GM18508 (cell line): ENCODE results near the gene MYO7B.

Experiments
- ATAC-seq: cut with Tn5 transposase; IDR thresholded peaks from one replicate; pipeline ENCODE4 v1.9.1; 2021; ENCODE audit warnings: moderate number of reproducible peaks; ENCODE audit not compliant: insufficient read depth, unreplicated experiment

Gene MYO7B

GRCh38 chr2:127604986-127605385, 69.5 kb downstream of the MYO7B start:
- ATAC-seq = no peak

DNA sequence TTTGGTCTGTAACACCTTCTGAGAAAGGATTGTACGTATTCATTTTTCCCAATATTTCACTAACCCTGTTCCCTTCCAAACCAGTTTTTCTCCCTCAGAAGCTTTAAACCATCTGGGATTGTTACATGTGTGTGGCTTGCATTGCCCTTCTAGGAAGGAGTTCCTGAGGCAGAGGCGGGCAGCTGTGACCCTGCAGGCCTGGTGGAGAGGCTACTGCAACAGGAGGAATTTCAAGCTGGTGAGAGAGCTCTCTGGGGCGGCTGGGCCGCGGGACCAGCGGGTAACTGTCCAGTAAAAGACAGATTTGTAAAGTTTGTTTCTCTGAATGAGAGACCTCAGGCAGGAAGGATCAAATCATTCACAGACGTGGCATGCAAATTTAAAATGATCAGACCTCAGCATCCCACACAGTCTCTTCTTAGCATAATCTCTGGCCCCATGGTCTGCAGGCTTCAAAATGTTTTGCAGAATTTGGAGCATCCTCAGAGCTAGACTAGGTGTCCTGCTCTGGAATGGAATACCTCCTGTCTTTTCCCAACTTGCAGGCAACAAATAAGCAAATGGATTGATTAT, 70.3 kb downstream of the MYO7B start:
- ATAC-seq = no peak

DNA sequence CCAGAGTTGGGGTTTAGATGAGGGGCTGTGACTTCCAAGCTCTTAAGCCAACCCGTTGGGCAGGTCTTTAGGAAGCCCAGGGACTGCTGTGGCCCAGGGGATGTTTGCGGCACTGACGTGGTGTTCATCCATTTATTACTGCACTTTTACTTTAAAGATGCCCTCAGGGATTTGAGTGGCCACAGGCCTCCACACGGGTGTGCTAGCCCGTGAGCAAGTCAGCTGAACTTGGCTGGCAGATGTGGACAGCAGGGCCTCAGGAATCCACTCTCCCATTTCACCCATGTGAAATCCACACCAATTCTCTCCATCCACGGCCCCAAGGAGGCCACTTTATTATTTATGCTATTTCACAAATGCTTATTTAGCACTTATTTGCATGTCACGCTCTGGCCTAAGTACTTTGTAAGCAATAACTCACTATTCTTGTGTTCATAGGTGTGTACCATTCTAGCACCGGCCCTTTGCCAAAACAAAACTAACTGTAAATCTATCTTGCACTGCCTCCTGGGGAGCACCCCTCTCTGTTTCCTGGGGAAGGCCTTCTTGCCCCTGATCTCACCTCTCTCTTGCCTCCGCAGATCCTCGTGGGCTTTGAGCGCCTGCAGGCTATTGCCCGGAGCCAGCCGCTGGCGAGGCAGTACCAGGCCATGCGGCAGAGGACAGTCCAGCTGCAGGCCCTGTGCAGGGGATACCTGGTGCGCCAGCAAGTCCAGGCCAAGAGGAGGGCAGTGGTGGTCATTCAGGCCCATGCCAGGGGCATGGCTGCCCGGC, 71.3 kb downstream of the MYO7B start:
- ATAC-seq = no peak

GRCh38 chr2:127607399-127607908, 72.0 kb downstream of the MYO7B start:
- ATAC-seq = no peak

DNA sequence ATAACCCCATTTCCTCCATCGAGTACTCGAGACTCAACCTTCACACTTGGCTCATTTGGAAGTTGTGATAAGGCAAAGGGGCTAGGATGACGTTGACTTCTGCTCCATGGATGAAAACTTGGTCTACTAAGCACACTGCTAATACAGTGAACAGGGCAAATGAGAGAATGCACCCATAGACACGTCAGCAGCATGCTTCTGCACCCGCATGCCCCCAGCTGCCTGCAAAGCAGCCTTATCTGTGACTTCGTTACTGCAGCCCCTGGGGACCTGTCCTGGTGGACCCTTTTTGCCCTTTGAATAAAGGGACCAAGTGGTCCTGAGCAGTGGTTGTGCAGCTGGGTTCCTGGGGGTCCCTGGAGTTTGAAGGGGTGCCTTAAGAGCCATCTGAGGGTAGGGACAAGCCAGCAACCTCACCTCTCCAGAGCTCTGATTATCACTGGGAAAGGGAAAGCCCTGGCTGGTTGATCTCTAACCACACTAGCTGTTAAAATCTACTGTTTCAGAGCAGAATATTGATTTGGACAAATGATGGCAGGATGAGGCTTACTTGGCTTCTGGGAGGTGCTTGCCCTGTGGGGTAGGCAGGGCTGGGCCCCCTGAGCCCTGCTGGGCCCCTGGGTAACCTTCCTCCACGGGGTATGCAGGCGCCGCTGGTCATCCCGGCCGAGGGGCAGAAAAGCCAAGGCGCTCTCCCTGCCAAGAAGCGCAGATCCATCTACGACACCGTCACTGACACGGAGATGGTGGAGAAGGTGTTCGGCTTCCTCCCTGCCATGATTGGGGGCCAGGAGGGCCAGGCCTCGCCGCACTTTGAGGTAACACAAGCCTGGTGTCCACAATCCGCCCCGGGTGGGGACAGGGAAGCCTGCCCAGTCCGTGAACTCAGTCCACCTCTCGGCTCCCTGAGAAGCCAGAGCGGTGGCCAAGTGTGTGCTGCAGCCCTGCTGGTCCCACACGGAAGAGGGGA, 72.9 kb downstream of the MYO7B start:
- ATAC-seq = no peak

DNA sequence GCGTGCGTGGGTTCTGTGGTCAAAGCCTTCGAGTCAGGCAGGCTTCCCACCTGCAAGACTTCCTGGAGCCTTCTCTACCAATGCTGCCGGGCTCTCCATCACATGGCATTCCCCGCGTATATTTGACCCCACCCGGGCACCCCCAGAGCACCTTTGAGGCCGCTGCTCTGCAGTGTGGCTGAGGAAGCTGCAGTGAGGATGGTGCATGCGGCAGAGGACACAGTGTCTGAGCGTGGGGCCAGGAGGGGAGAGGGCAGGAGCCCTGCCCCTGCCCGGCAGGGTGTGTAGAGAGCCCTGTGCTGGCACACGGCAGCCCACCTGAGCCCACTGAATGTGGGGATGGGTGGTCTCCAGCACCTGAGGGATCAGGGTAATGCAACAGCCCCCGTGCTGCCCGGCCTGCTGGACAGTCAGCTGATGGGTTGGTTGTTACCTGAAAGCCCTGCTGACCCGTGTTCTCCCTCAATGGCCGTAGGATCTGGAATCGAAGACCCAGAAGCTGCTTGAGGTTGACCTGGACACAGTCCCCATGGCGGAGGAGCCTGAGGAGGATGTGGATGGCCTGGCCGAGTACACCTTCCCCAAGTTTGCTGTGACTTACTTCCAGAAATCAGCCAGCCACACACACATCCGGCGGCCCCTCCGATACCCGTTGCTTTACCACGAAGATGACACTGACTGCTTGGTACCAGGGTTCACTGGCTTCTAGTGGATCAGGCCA, 73.7 kb downstream of the MYO7B start:
- no peak for ATAC-seq

DNA sequence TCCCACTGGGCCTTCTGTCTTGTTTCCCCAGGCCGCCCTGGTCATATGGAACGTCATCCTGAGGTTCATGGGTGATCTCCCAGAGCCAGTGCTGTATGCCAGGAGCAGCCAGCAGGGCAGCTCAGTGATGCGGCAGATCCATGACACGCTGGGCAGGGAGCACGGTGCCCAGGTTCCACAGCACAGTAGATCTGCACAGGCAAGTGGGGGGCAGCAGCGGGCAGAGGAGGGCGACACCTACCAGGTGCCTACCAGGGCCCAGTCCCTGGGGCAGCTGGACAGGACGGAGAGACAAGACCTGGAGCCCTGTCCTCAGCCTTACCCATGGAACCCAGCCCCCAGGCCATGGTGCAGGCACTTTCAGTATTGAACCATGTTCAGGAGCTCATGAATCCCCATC, 74.3 kb downstream of the MYO7B start:
- no peak for ATAC-seq

GRCh38 chr2:127610561-127610960, 75.1 kb downstream of the MYO7B start:
- ATAC-seq = no peak

DNA sequence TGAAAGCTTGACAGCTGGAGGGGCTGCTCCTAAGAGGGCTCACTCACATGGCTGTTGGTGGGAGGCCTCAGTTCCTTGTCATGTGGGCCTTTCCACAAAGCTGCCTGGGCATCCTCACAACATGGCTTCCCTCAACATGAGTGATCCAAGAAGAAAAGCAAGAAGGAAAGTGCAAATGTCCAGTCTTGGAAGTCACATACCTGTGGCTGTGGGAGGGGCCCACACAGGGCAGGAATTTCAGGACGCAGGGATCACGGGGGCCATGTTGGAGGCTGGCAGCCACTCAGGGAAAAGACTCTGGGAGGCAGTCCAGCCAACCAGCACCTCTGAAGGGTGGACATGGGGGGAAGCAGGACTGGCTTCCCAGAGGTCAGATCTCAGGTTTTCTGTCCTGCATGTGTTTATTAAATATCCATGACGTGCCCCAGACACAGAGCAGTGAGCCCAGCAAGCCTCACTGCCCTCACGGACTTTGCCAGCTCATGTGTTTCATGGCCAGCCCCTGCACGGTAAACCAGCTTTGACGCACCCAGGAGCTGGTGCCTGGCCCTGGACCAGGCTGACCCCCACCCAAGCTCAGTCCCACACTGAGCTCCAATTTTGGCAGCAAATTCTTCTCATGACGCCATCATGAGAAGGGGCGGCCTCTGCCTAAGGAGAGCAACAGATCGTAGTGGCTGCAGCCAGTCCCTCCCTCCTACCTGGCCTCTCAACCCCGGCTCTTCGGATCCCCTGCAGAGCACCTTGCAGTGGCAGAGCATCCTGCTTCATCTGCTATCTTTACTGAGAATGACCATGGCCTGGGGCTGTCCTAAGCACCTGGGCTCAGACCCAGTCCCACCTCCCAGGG, 75.8 kb downstream of the MYO7B start:
- no peak for ATAC-seq

DNA sequence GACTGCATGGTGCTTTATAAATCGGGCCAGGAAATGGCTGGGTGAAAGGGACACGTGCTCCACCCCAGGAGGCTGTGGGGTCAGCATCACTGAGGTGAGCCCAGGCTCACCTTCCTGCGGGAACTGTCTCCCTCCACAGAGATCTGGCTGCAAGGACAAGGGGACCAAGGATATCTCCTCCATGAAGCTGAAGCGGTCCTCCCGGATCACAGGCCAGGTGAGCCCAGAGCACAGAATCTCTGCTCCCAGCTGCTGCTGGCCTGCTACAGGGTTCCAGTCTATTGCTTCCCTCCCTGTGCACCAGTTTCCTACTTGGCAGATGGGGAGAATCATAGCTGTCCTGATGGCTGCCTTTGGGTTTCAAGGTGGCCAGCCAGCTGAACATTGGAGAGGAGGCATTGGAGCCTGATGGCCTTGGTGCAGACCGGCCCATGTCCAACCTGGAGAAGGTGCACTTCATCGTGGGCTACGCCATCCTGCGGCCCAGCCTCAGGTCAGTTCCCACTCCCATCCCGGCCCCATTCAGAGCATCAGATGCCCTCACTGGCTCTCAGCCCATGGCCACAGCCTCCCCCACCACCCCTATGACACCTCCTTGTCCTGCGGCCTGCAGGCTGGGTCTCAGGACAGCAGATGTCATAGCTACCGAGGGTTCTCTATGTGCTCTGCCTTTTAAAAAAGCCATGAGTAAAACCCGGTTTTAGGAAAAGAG, 76.8 kb downstream of the MYO7B start:
- no peak for ATAC-seq

GRCh38 chr2:127614246-127614645, 78.8 kb downstream of the MYO7B start:
- ATAC-seq = no peak

GRCh38 chr2:127614731-127615130, 79.2 kb downstream of the MYO7B start:
- ATAC-seq = no peak

DNA sequence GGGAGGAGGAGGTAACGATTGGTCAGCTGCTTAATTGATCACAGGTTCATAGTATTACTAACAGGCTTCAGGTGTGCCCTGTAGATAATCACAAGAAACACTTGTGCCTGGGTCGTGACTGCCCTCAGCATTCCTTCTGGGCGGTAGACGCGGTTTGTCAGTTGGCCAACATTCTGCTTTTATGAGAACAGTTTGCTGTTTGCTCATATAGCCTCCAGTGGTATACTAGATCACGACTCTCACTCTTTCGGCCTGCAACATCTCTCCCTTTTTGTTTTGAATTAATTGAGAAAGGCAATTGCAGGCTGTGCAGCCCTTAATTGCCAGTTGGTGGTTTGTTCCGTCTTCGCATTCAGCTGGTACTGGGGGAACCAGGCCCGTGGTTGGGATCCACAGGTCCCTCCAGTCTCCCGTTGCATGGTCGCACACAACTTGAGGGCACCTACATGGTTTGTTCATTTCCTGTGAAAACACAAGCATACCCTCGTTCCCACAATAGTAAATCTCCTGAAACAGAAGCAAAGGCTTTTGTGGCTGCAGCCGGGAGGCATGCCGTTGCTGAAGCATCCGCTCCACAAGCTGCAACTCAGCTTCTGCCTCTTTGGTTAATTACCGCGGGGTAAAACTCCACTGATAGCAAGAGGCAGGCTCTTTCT, 80.2 kb downstream of the MYO7B start:
- ATAC-seq = no peak

- no peak for ATAC-seq
Observed at GRCh38 chr2:127618551-127619202, 83.2 kb downstream of the MYO7B start.

DNA sequence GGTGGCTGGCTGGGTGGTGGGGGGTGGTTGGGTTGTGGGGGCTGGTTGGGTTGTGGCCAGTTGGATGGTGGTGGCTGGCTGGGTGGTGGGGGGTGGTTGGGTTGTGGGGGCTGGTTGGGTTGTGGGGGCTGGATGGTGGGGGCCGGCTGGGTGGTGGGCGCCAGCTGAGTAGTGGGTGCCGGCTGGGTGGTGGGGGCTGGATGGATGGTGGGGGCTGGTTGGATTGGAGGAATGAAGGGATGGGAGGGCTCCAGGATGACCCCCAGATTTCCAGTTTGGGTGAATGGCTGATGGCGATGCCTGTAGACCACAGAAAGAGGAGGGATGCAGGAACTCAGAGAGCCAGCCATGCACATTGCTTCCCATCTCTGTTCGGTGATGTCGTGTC, 83.7 kb downstream of the MYO7B start:
- no peak for ATAC-seq

- no peak for ATAC-seq
Observed at GRCh38 chr2:127619877-127620705, 84.6 kb downstream of the MYO7B start.

GRCh38 chr2:127620866-127621265, 85.4 kb downstream of the MYO7B start:
- no peak for ATAC-seq
